HG03575 (cell line): ENCODE data around the gene KIF2A.

Experiments
- ATAC-seq: cut with Tn5 transposase; IDR thresholded peaks from one replicate; pipeline ENCODE4 v1.9.1; 2021; ENCODE audit not compliant: unreplicated experiment, insufficient number of reproducible peaks, low FRiP score; ENCODE audit errors: extremely low read depth

The KIF2A gene

GRCh38 chr5:62354028-62354874, 48.2 kb downstream of the KIF2A start:
- peak; percentile 72 for ATAC-seq

GRCh38 chr5:62362701-62363100, 56.7 kb downstream of the KIF2A start:
- ATAC-seq: no peak

- no peak for ATAC-seq
These were observed 63.0 kb downstream of the KIF2A start for GRCh38 chr5:62369039-62369438.

GRCh38 chr5:62371409-62371808, 65.4 kb downstream of the KIF2A start:
- no peak for ATAC-seq

GRCh38 chr5:62372600-62372999, 66.6 kb downstream of the KIF2A start:
- ATAC-seq: no peak

GRCh38 chr5:62373382-62373781, 67.4 kb downstream of the KIF2A start:
- no peak for ATAC-seq

GRCh38 chr5:62374090-62374489, 68.1 kb downstream of the KIF2A start:
- no peak for ATAC-seq

GRCh38 chr5:62375627-62376026, 69.6 kb downstream of the KIF2A start:
- ATAC-seq: no peak

- no peak for ATAC-seq
These were observed 70.1 kb downstream of the KIF2A start for GRCh38 chr5:62376064-62376463.

- ATAC-seq: no peak
These were observed 79.1 kb downstream of the KIF2A start for GRCh38 chr5:62385131-62385530.

GRCh38 chr5:62385816-62386400, 79.9 kb downstream of the KIF2A start:
- ATAC-seq: no peak

GRCh38 chr5:62386824-62387223, 80.8 kb downstream of the KIF2A start:
- ATAC-seq: no peak

- no peak for ATAC-seq
These were observed 89.4 kb downstream of the KIF2A start for GRCh38 chr5:62395210-62395950.

- peak; percentile 92 for ATAC-seq
These were observed 97.6 kb downstream of the KIF2A start, which contains the start of gene DIMT1 for GRCh38 chr5:62403411-62404250. Gene DIMT1 (minus strand): TSS chr5:62403905. CDS start chr5:62403772, 133 bp downstream.

- ATAC-seq: peak; percentile 96
These were observed 106.7 kb downstream of the KIF2A start, which contains the start of gene IPO11 for GRCh38 chr5:62412549-62413329. Gene IPO11 (plus strand): TSS chr5:62412763. CDS start chr5:62437280, 24,517 bp downstream.

- ATAC-seq: no peak
These were observed 107.7 kb downstream of the KIF2A start for GRCh38 chr5:62413711-62414110.

- no peak for ATAC-seq
These were observed 112.6 kb downstream of the KIF2A start for GRCh38 chr5:62418462-62419076.

- no peak for ATAC-seq
These were observed 113.6 kb downstream of the KIF2A start for GRCh38 chr5:62419609-62420008.
